HG03196 (cell line): ENCODE data around the gene ZMYND19.
"Not testable (repeated sequence)": the region's sequence is repeated elsewhere in the genome, so short reads cannot be mapped to it uniquely, and the experiment has no call there.

Experiments
- ATAC-seq: cut with Tn5 transposase; IDR thresholded peaks from one replicate; pipeline ENCODE4 v1.9.1; 2021; ENCODE audit not compliant: unreplicated experiment

Gene ZMYND19

GRCh38 chr9:137534256-137535119 lies 55.8 kb downstream of the ZMYND19 start:
- no peak for ATAC-seq

GRCh38 chr9:137532891-137533468 lies 57.3 kb downstream of the ZMYND19 start:
- not testable (repeated sequence) for ATAC-seq
